GM19351 (cell line): Measurements from ENCODE around the gene GIT2.

ENCODE experiments used
- ATAC-seq: cut with Tn5 transposase; IDR thresholded peaks from one replicate; pipeline ENCODE4 v1.9.1; 2021; ENCODE audit warnings: mild to moderate bottlenecking, moderate library complexity; ENCODE audit not compliant: unreplicated experiment

GIT2 gene

DNA sequence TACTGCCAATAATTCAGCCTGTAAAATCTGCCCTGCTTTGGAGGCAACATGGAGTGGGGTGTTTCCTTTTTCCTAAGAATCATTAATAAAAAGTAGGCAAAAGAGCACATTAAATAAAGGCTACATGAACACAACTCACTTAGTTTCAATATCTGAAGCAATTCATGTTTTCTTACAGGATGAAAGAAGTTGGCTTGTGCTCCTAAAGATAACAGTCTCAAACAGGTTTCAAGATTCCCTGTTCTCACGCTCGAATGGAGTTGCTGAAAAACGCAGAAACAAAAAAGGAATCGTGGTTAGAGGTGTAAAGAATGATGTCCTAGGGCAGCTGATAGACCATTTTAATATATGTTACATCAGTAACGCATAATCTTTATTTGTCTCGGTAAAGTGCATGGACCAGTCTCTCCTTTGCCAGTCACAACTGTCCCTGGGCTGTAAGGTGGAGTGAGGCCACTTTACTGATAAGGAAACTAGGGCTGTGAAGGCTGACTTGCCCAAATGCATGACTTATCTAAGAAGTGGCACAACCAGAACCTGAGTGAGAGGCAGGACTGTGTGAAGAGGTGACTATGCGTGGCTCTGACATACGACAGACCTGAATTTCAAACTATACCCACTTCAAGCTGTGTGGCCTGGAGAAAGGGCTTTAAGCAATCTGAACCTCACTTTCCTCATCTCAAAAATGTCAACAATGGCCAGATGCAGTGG lies 12.6 kb downstream of the GIT2 start:
- ATAC-seq, result no peak

- ATAC-seq, result no peak
These were observed 14.0 kb downstream of the GIT2 start for GRCh38 chr12:109982210-109982609.

GRCh38 chr12:109981311-109981710 lies 14.9 kb downstream of the GIT2 start:
- no peak for ATAC-seq

DNA sequence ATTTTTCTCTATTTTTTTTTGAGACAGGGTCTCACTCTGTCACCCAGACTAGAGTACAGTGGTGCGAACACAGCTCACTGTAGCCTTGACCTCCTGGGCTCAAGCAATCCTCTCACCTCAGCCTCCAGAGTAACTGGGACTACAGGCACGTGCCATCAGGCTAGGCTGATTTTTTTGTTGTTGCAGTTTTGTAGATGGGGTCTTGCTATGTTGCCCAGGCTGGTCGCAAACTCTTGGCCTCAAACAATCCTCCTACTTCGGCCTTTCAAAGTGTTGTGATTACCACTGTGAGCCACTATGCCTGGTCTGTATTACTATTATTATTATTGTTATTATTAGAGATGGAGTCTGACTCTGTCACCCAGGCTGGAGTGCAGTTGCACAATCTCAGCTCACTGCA lies 23.3 kb downstream of the GIT2 start:
- ATAC-seq, result no peak

GRCh38 chr12:109968801-109969200 lies 27.4 kb downstream of the GIT2 start:
- no peak for ATAC-seq

- ATAC-seq, result no peak
These were observed 28.1 kb downstream of the GIT2 start for GRCh38 chr12:109968032-109968420.

GRCh38 chr12:109967383-109968031 lies 28.7 kb downstream of the GIT2 start:
- ATAC-seq, result no peak

DNA sequence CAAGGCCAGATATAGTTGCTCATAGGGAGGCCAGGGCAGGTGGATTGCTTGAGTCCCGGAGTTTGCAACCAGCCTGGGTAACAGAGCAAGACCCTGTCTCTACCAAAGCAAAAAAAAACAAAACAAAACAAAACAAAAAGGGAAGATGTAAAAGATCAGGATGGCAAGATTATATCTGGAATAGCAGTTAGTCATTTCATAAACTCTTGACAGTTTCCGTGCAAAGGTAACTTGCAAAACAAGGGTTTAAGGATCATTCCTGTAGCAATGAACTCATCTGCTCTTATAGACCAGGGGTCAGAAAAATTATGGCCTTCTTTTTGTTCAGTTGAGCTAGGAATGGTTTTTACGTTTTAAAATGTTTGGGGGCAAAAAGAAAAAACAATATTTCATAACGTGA lies 29.6 kb downstream of the GIT2 start:
- ATAC-seq, result no peak

DNA sequence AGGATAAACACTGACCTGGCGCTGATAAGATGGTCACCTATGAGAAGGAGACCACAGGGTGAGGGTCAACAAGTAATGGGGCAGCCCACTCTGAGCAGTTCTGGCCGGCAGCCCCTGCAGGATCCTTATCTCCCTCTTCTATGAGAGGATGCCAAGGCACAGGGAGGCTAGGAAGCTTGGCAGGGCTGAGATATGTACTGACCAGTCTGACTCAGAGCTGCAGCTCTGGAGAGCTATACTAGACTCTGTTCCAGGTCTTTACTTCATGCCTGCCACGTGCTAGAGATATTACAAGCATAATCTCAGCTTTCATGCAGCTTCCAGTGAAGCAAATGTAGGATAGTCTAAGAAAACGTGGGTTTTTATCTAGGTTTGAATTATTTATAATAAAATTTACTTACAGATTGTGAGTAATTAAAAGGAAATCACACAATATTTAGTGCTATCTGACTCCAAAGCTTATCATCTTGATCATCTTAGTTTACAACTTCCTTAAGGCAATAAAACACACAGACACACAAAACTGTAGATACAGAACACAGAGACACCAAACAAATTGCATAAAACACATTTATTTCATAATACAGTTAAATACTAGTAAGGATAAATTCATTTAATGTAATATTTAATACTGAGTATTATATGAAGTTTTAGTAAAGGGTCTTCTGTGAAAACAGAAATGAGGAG lies 32.3 kb downstream of the GIT2 start:
- ATAC-seq, result no peak

DNA sequence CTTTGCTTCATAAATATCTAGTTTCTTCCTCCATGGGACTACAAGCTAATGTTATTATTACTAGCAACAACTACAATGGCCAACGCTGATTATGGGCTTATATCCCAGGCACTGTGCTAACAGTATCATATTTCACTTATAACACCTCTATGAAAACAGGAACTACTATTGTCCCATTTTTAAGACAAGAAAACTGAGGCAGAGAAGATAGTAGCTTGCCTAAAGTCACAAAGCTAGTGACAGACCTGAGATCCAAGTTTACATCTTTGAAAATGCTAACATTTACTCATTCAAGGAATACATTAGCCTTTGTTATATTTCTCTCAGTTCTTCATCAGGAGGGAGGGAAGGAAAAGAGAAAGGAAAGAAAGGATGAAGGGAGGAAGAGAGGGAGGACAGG lies 32.8 kb downstream of the GIT2 start:
- ATAC-seq, result no peak

- no peak for ATAC-seq
These were observed 33.8 kb downstream of the GIT2 start for GRCh38 chr12:109962398-109962797.

DNA sequence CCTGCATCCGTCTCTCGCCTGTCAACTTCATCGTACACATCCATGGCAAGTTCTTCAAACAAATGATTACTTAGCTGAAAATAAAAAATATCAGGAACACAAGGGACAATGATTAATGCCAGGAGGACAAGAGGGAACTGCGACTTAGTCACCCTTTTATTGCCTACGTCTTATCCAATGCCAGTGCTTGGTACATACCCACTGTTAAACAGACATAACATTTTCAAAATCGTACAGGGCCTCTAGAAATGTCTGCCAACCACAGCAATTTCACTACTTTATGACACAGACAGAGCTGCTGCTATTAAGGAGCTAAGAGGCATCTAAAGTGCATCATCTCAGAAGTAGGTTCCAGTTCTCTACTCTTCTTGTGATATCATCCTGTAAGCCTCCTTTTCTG lies 34.6 kb downstream of the GIT2 start:
- ATAC-seq, result no peak

DNA sequence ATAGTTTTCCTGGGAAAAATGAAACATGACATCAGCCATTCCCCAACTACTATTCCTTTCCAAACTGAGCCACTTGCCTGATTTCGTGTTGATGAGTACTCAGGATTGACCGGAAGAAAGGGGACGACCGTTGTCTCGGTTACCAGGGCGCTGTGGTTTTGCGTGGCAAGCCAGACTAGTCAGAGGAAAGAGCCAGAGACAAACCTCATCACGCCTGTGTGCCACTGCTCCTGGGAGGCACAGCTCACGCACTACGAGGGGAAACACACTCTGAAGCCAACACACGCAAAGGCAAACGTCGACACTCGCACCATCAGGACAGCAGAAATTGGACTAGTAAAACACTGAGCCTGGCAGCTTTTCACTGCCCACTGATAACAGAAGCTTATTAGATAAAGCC lies 35.0 kb downstream of the GIT2 start:
- no peak for ATAC-seq

GRCh38 chr12:109959411-109960093 lies 36.6 kb downstream of the GIT2 start:
- no peak for ATAC-seq

DNA sequence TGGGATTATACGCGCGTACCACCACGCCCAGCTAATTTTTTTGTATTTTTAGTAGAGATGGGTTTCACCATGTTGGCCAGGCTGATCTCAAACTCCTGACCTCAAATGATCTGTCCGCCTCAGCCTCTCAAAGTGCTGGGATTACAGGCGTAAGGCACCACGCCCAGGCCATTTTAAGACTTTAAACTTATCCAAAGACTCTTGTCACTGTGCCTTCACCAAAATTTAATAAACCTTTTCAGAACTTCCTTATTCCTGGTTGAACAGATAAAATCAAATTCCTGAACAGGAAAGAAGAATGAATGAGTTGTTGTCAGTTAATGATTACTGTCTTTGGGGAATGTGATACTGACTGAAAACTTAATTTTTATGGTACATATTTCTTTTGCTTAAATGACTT lies 37.8 kb downstream of the GIT2 start:
- no peak for ATAC-seq

DNA sequence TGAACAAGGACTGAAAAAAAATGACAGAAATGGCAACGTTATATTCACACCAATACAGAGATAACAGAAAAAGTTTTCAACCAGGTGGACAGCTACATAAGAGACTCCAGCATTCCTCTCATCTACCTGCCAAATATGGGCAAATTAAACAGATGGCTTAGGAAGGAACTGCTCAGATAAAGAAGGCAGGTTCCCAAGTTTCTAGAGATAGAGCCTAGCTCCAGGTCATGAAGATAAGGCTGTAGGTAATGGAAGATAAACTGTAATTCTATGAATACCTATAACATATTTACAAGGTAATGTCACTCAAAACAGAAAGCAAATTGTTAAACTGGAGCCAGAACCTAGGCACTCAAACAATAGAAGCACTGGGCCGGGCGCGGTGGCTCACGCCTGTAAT lies 42.5 kb downstream of the GIT2 start:
- no peak for ATAC-seq

- ATAC-seq, result no peak
These were observed 43.3 kb downstream of the GIT2 start for GRCh38 chr12:109952873-109953272.

DNA sequence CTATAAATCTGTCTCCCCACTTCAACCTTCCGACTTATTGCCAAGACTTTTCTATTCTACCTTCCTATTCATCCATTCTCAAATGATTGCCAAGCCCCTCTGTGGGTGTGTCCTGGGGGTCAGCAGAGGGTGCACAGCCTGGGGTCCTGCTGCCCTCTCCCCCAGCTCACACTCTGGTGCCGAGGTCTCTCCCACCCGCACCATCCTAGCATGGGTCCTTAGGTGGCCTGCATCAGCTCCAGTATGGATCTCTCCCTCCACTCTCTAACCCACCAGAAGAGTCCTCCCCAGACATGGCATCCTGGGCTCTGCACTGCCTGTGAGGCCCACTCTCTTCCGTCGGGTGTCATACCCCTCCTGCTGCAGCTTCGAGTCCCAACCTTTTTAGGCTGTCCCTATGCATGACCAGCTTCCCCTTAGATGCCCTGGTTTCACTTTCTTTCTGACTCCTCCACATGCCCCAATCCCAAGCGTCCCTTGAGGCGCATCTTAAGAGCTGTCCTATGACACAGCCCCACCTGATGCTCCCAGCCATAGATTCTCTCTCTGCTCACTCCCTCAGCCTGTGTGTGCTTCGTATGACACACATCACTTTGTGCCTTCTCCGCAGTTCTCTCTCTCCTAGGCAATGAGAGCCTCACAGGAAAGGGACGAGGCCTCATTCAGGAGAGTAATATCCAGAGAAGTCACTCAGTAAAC lies 43.9 kb downstream of the GIT2 start:
- no peak for ATAC-seq

DNA sequence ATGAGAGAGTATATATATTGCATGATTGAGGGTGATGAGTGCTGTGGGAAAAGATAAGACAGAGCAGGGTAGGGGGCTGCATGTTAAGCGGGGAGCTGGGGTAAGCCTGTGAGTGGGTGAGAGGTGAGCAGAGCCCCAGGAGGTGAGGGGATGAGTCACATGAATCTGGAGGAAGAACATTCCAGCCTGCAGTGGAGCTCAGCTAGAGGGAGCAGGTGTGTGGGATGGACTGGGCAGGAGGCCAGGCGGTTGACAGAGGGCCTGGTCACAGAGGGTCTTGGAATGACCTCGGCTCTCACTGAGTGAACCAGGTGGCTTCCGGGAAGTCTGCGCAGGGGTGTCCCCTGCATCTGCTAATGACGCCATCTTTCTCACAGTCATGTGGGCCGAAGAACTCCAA lies 44.4 kb downstream of the GIT2 start:
- ATAC-seq, result no peak

- no peak for ATAC-seq
These were observed 45.0 kb downstream of the GIT2 start for GRCh38 chr12:109951136-109951535.

DNA sequence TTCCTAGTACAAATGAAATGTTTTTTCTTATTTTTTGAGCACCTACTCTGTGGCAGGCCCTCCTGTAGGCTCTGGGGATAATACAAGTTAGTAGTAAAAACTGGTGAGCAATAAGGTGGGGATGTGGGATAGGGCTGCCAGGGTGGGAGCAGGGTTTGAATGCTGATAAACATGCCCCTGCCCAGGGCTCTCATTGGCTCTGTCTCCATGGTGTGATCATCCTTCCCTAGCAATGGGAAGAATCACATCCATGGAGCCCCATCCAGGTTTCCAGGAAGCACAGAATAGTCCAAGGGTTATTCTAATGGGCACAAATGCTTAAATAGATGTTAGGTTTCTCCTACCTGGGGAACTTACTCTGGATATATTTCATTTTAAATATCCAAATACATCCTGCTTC lies 45.5 kb downstream of the GIT2 start:
- no peak for ATAC-seq
